Transverse colon (tissue), 4 donors: ENCODE data around the gene MAP2K6.

ENCODE experiments used
- CTCF ChIP-seq, 5 experiments: fragments of 200-600 bp in 3 of 5; fragments of 450-650 bp in 2 of 5; sonication (generic) in 3 of 5; IDR thresholded peaks; 1 replicate in 2 of 5; 2 replicates in 3 of 5; pipeline ENCODE4 v1.5.1; 2016 to 2017; ENCODE audit warnings: antibody characterized with exemption in 5 of 5, inconsistent platforms in 3 of 5, mild to moderate bottlenecking in 2 of 5, moderate library complexity in 1 of 5
- EP300 ChIP-seq: sonication (generic); formaldehyde crosslinking; IDR thresholded peaks from one replicate; pipeline ENCODE4 v1.6.1; 2017; ENCODE audit warnings: antibody characterized with exemption, low read depth
- POLR2A ChIP-seq: fragments of 450-650 bp; IDR thresholded peaks from one replicate; pipeline ENCODE4 v1.6.1; 2016; ENCODE audit warnings: antibody characterized with exemption, mild to moderate bottlenecking, moderate library complexity
- POLR2AphosphoS5 ChIP-seq, 3 donors: sonication (generic); formaldehyde crosslinking; IDR thresholded peaks; one replicate each; pipeline ENCODE4 v1.6.1; 2016; ENCODE audit warnings: antibody characterized with exemption in 3 of 3

GRCh38 chr17:69567130-69567529 lies 152.6 kb downstream of the MAP2K6 start:
- TF ChIP-seq CTCF (IDR thresholded peaks at IDR 0.05) = no peak
- TF ChIP-seq POLR2A = no peak
- TF ChIP-seq EP300 = no peak
- no peak for TF ChIP-seq POLR2AphosphoS5 (IDR thresholded peaks at IDR 0.05)
